Osteoblast (primary cell): ENCODE measurements around the gene SHISA5. TPM values are rescaled to one million over a fixed set of nuclear protein-coding genes. Genes with fewer than 3 reads are reported as not detected.

Source experiments
- DNase-seq: peaks from one replicate; pipeline ENCODE4 v3.0.0; 2011; ENCODE audit warnings: low spot score, mixed read lengths; ENCODE audit not compliant: insufficient read length; ENCODE audit errors: missing footprints
- H2AFZ ChIP-seq: 2 replicates; pipeline ENCODE4 v1.6.0; 2011; ENCODE audit warnings: mild to moderate bottlenecking, low read length
- H3K27ac ChIP-seq: 2 replicates; pipeline ENCODE4 v1.5.1; 2011; ENCODE audit warnings: mild to moderate bottlenecking, low read depth, low read length, moderate library complexity
- H3K27me3 ChIP-seq: 2 replicates; pipeline ENCODE4 v1.6.0; 2012; ENCODE audit warnings: mild to moderate bottlenecking, control low read depth, inconsistent platforms, low read length, moderate library complexity; ENCODE audit not compliant: insufficient read depth
- H3K36me3 ChIP-seq: 2 replicates; pipeline ENCODE4 v1.5.1; 2011; ENCODE audit warnings: mild to moderate bottlenecking, low read length, control low read depth, moderate library complexity; ENCODE audit not compliant: insufficient read depth
- H3K4me1 ChIP-seq: 2 replicates; pipeline ENCODE4 v1.5.1; 2011; ENCODE audit warnings: mild to moderate bottlenecking, low read length, control low read depth, moderate library complexity; ENCODE audit not compliant: insufficient read depth
- H3K4me2 ChIP-seq: 2 replicates; pipeline ENCODE4 v1.6.0; 2011; ENCODE audit warnings: mild to moderate bottlenecking, low read length; ENCODE audit not compliant: insufficient read depth
- H3K4me3 ChIP-seq: fragments of 200-600 bp; sonication (generic); 3 replicates; pipeline ENCODE4 v1.5.1; 2012; ENCODE audit warnings: mild to moderate bottlenecking, low read length, inconsistent platforms; ENCODE audit not compliant: insufficient read depth
- H3K79me2 ChIP-seq: 2 replicates; pipeline ENCODE4 v1.6.0; 2012; ENCODE audit warnings: mild to moderate bottlenecking, low read length, control low read depth, inconsistent platforms; ENCODE audit not compliant: insufficient read depth
- H3K9me3 ChIP-seq: 2 replicates; pipeline ENCODE4 v1.5.1; 2011; ENCODE audit warnings: low read depth, low read length, control low read depth
- H4K20me1 ChIP-seq: 2 replicates; pipeline ENCODE4 v1.6.0; 2012; ENCODE audit warnings: mild to moderate bottlenecking, low read length, control low read depth; ENCODE audit not compliant: insufficient read depth
- total RNA-seq: library from RNA; depleted of rRNA; stranded (reverse); fragments of >200 nt; gene quantifications from 2 replicates; pipeline ENCODE4 v1.2.3, GENCODE V29; 2012
- TF ChIP-seq, protein P1 (sequence below): IDR thresholded peaks from 2 replicates; pipeline ENCODE4 v1.5.1; 2011; ENCODE audit warnings: mild to moderate bottlenecking, low read depth, low read length, moderate library complexity; ENCODE audit errors: extremely low read depth

The SHISA5 gene
- total RNA-seq, 1 donor = 105 TPM

GRCh38 chr3:48430708-48431101, 73.3 kb downstream of the SHISA5 start:
- H3K36me3 ChIP-seq = peaks cover 21% of the 10 kb centered on the region
- no peak overlapping the region for H2AFZ ChIP-seq
- peaks cover 3% of the 10 kb centered on the region for H3K79me2 ChIP-seq
- H3K4me2 ChIP-seq = no peak overlapping the region
- H3K27ac ChIP-seq = no peak overlapping the region
- peaks cover 12% of the 10 kb centered on the region for H4K20me1 ChIP-seq
- H3K27me3 ChIP-seq = peaks cover 12% of the 10 kb centered on the region
- no peaks in the 10 kb centered on the region for H3K9me3 ChIP-seq
- DNase-seq = peak; percentile 41
- H3K4me3 ChIP-seq = no peak overlapping the region
- peaks cover 24% of the 10 kb centered on the region for H3K4me1 ChIP-seq
- TF ChIP-seq, protein P1, sequence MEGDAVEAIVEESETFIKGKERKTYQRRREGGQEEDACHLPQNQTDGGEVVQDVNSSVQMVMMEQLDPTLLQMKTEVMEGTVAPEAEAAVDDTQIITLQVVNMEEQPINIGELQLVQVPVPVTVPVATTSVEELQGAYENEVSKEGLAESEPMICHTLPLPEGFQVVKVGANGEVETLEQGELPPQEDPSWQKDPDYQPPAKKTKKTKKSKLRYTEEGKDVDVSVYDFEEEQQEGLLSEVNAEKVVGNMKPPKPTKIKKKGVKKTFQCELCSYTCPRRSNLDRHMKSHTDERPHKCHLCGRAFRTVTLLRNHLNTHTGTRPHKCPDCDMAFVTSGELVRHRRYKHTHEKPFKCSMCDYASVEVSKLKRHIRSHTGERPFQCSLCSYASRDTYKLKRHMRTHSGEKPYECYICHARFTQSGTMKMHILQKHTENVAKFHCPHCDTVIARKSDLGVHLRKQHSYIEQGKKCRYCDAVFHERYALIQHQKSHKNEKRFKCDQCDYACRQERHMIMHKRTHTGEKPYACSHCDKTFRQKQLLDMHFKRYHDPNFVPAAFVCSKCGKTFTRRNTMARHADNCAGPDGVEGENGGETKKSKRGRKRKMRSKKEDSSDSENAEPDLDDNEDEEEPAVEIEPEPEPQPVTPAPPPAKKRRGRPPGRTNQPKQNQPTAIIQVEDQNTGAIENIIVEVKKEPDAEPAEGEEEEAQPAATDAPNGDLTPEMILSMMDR = no peak

DNA sequence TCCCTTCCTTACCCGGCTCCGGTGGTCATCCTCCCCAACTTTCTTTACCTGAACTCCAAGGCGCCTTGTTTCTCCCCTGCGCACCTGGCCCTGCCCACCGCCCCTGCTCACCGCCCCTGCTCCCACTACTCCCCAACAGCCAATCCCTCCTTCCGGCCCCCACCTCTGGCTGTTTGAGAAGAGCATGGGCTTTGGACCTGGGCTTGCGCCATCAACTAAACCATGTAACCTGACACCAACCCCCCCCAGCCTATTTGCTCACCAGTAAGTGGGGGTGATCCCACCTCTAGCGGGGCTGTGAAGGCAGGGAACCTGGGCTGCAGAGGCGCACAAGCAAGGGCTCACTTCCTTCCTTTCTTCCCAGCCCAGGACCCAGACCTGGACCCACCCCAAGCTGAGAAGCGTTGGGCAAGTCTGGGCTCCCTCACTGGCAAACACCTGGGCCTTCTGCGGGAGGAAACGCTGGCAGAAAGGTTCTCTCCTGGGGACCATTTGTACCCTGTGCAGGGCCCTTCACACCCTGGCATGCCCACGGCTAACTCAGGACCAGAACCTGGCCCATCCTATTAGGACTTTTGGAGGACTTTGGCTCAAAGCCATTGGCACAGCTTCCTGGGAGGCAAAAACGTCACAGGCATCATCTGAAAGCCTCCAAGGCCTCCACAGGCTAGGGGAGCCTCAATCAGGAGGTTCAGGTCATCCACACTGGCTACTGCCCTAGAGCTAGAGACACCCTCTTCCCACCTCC, 73.8 kb downstream of the SHISA5 start, which contains the start of gene PLXNB1:
Gene PLXNB1, minus strand, starts transcription at position 127 of the 748 bp plus-strand sequence. CDS start 5,475 bp downstream, outside the sequence.
- Histone ChIP-seq H3K36me3 (peaks cover 21% of the 10 kb centered on the region), H3K9me3 (no peaks in the 10 kb centered on the region), H3K27me3 (peaks cover 12% of the 10 kb centered on the region), H4K20me1 (peaks cover 12% of the 10 kb centered on the region), H3K79me2 (peaks cover 1% of the 10 kb centered on the region), H2AFZ (peak within 1 kb of the TSS; percentile 62), H3K4me1 (peaks cover 24% of the 10 kb centered on the region), H3K4me3 (peak within 1 kb of the TSS; percentile 75), H3K27ac (no peak within 1 kb of the TSS), H3K4me2 (peak within 1 kb of the TSS; percentile 88)
- peak; percentile 89 for DNase-seq
- TF ChIP-seq, protein P1 = no peak

- peaks cover 12% of the 10 kb centered on the region for H3K27me3 ChIP-seq
- no peaks in the 10 kb centered on the region for H3K9me3 ChIP-seq
- H3K27ac ChIP-seq = no peak overlapping the region
- H3K4me2 ChIP-seq = peak overlapping the region; percentile 88
- peak overlapping the region; percentile 75 for H3K4me3 ChIP-seq
- TF ChIP-seq, protein P1 = no peak
- peak overlapping the region; percentile 62 for H2AFZ ChIP-seq
- H3K4me1 ChIP-seq = peaks cover 24% of the 10 kb centered on the region
- H4K20me1 ChIP-seq = peaks cover 12% of the 10 kb centered on the region
- H3K79me2 ChIP-seq = no peaks in the 10 kb centered on the region
- H3K36me3 ChIP-seq = peaks cover 19% of the 10 kb centered on the region
- peak; percentile 95 for DNase-seq
These were observed 74.5 kb downstream of the SHISA5 start for GRCh38 chr3:48429317-48429959.
